GM18867 (cell line): ENCODE data around the gene SAFB2.

Experiments
- ATAC-seq: cut with Tn5 transposase; IDR thresholded peaks from one replicate; pipeline ENCODE4 v1.9.1; 2021; ENCODE audit warnings: mild to moderate bottlenecking, moderate library complexity; ENCODE audit not compliant: unreplicated experiment

Gene SAFB2

DNA sequence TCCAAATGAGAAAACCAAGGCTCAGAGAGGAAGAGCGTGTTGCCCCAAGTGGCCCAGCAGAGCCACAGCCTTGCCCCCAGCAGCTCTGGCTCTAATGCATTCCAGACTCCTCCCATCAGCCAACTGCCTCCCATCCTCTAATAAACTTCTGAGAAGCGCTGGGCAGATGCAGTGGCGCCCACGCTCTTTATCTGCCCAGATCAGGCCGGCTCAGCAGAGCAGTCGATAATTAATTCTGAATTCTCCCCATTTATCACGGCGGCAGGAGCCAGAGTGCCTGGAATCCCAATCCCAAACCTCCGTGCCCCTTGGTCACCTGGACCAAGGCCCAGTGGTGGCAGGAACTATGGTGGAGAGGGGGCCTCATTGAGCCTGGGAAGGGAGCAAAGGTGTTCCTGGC is 68.7 kb downstream of the SAFB2 start:
- no peak for ATAC-seq

DNA sequence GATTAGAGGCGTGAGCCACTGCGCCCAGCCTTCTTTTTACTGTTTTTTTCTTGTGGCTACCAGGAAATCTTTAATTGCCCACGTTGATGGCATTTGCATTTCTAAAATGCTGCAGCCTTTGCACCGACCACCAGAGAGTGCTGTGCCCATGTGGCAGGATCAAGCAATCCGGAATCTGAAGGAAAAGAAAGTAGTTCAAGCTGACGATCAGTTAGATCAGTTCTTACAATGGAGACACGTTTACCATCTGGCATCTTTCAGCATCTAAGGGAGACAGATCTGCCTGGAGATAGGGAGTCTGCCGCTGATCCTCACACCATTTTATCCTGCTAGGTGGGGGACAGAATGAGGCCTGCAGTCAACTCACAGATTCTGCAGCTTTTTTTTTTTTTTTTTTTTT is 74.7 kb downstream of the SAFB2 start:
- no peak for ATAC-seq

DNA sequence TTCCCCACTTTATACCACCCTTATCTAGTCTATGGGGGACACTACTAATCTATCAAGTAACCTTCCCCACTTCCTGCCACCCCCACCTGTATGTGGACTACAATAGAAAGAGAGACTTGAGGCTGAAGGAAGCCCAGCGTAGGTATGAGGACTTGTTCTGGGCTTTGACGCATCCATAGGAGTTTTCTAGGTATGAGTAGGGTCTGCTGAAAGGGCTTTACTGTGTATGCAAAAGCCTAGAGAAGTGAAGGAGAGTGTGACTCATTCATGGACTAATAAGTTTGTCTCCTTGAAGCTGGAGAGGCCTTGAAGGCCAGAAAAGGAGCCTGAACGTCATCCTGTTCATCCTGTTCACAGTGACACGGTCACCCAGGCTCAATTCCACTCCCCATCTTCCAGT is 76.6 kb downstream of the SAFB2 start:
- no peak for ATAC-seq

DNA sequence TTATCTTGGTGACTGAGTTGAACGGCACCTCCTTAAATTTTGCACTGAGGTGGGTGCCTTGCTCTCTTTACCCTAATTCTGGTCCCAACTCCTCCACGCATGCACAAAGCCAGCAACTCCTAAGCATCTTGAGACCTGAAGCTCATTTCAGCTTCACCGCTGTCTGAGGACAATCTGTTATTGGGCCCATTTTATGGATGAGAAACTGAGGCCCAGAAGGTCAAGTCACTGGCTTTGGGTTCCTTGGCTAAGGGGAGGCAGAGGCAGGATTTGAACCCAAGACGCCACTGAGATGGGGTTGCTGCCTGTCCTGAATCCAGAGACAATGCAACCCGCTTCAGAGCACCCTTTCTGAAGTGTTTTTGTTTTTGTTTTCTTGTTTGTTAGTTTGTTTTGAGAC is 77.5 kb downstream of the SAFB2 start:
- no peak for ATAC-seq

DNA sequence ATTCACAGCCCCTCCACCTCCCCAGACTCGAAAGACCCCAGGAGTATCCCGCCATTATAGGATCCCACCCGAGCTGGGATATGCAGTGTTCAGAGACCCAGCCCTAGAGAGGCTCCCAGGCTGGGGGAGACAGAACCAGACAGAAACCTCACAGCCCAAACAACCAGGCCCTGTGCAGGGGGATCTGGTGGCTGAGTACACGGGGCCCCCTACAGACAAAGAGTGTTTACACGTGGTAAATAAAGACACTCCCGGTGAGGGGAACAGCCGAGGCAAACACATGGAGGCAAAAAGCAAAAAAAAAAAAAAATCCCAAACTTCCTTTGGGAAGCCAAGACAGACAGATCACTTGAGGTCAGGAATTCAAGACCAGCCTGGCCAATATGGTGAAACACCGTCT is 79.9 kb downstream of the SAFB2 start:
- ATAC-seq, result no peak

DNA sequence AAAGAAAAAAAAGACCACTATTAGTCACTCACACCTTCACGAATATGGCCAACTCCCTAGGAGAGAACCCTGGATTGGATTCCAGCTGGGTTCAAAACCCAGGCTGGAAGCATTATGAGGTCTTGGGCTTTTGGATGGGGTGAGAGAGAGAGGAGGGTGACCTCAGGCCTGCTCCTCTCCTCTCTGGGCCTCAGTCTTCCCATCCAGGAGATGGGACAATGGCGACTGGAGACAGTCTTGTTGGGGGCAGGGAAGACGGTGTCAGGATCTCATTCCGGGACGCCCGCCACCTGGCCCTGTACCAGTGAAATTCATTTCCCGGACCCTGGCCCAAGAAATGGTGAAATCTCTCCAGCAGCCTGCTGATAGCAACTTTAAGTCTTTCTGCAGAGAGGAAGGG is 81.1 kb downstream of the SAFB2 start:
- no peak for ATAC-seq

DNA sequence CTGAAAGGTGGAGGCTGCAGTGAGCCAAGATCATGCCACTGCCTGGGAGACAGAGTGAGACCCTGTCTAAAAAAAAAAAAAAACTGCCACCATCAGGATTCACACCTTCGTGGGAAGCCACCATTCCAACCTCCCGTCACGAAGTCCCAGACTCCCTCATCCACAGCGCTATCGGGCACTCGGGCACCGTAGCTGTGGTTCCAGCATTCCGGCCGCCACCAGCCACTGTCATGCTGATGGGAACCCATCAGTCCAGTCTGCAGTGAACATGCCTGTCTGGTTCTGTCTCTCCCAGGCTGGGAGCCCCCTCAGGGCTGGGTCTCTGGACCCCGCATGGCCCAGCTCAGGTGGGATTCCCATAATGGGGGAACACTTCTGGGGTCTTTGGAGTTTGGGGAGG is 82.4 kb downstream of the SAFB2 start:
- ATAC-seq, result no peak

DNA sequence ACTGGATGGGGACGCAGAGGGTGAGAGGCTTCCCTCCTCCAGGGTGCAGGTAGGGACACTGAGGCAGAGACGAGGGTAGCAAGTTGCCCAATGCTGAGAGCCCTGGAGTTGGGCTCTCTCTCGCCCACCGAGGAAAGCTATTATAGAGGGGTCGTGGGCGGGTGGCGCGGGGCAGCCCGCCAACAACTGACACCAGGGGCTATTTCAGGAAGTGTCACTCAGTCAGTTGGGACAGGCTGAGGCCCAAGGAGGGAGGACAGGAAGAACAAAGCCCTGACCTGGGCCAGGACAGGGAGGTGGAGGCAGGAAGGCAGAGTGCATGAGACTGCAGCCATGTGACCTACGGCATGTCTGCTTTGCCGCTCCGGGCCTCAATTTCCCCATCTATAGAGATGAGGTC is 84.7 kb downstream of the SAFB2 start:
- ATAC-seq, result no peak
